Measurements from ENCODE around the gene FRYL.

The FRYL gene

GRCh38 chr4:48791313-48791712 lies 11.2 kb upstream of the FRYL start:
- H3K4me2 ChIP-seq (ENCODE audit: low read depth, low read length, poor library complexity, severe bottlenecking), result no peak overlapping the region
- H3K79me2 ChIP-seq (ENCODE audit: insufficient read depth, low read length), result no peaks in the 10 kb centered on the region
- H3K9me2 ChIP-seq (replicated peaks; ENCODE audit: low read depth, low read length), result no peaks in the 10 kb centered on the region
- no peaks in the 10 kb centered on the region for H3K4me1 ChIP-seq (ENCODE audit: insufficient read depth, low read length, poor library complexity, severe bottlenecking)
- TF ChIP-seq CTCF (conservative IDR thresholded peaks at IDR 0.05; ENCODE audit: low read length) (no peak), EZH2phosphoT487 (IDR thresholded peaks at IDR 0.05; ENCODE audit: borderline replicate concordance) (no peak)
- no peak overlapping the region for H3K4me3 ChIP-seq (ENCODE audit: low read length, poor library complexity, severe bottlenecking)
- no peaks in the 10 kb centered on the region for H3K36me3 ChIP-seq (ENCODE audit: insufficient read depth, low read length)
- no peak overlapping the region for H2AFZ ChIP-seq (ENCODE audit: low read length)
- no peaks in the 10 kb centered on the region for H3K27me3 ChIP-seq (ENCODE audit: insufficient read depth, low read length, poor library complexity, severe bottlenecking)
- H3K9ac ChIP-seq (ENCODE audit: low read depth, low read length, poor library complexity, severe bottlenecking), result no peak overlapping the region
- H3K9me3 ChIP-seq (ENCODE audit: insufficient read depth, low read depth, low read length), result no peaks in the 10 kb centered on the region
- no peaks in the 10 kb centered on the region for H3F3A ChIP-seq (ENCODE audit: low read depth)
- no peaks in the 10 kb centered on the region for H4K20me1 ChIP-seq (ENCODE audit: insufficient read depth, low read length, poor library complexity, severe bottlenecking)

GRCh38 chr4:48790561-48790960 lies 10.5 kb upstream of the FRYL start:
- no peaks in the 10 kb centered on the region for H3K9me2 ChIP-seq (replicated peaks; ENCODE audit: low read depth, low read length)
- no peak overlapping the region for H3K9ac ChIP-seq (ENCODE audit: low read depth, low read length, poor library complexity, severe bottlenecking)
- H3K4me1 ChIP-seq (ENCODE audit: insufficient read depth, low read length, poor library complexity, severe bottlenecking), result no peaks in the 10 kb centered on the region
- H3K4me3 ChIP-seq (ENCODE audit: low read length, poor library complexity, severe bottlenecking), result no peak overlapping the region
- TF ChIP-seq CTCF (conservative IDR thresholded peaks at IDR 0.05; ENCODE audit: low read length) (no peak), EZH2phosphoT487 (IDR thresholded peaks at IDR 0.05; ENCODE audit: borderline replicate concordance) (no peak)
- H3K4me2 ChIP-seq (ENCODE audit: low read depth, low read length, poor library complexity, severe bottlenecking), result no peak overlapping the region
- H3K27me3 ChIP-seq (ENCODE audit: insufficient read depth, low read length, poor library complexity, severe bottlenecking), result no peaks in the 10 kb centered on the region
- no peaks in the 10 kb centered on the region for H3K9me3 ChIP-seq (ENCODE audit: insufficient read depth, low read depth, low read length)
- H3K36me3 ChIP-seq (ENCODE audit: insufficient read depth, low read length), result no peaks in the 10 kb centered on the region
- no peaks in the 10 kb centered on the region for H3F3A ChIP-seq (ENCODE audit: low read depth)
- no peak overlapping the region for H2AFZ ChIP-seq (ENCODE audit: low read length)
- H4K20me1 ChIP-seq (ENCODE audit: insufficient read depth, low read length, poor library complexity, severe bottlenecking), result no peaks in the 10 kb centered on the region
- no peaks in the 10 kb centered on the region for H3K79me2 ChIP-seq (ENCODE audit: insufficient read depth, low read length)

- Histone ChIP-seq H3K9me2 (replicated peaks; ENCODE audit: low read depth, low read length) (no peaks in the 10 kb centered on the region), H3F3A (ENCODE audit: low read depth) (no peaks in the 10 kb centered on the region), H3K4me3 (ENCODE audit: low read length, poor library complexity, severe bottlenecking) (no peak overlapping the region), H2AFZ (ENCODE audit: low read length) (no peak overlapping the region), H3K9me3 (ENCODE audit: insufficient read depth, low read depth, low read length) (no peaks in the 10 kb centered on the region), H3K9ac (ENCODE audit: low read depth, low read length, poor library complexity, severe bottlenecking) (no peak overlapping the region), H3K27me3 (ENCODE audit: insufficient read depth, low read length, poor library complexity, severe bottlenecking) (no peaks in the 10 kb centered on the region), H3K79me2 (ENCODE audit: insufficient read depth, low read length) (no peaks in the 10 kb centered on the region), H3K4me2 (ENCODE audit: low read depth, low read length, poor library complexity, severe bottlenecking) (no peak overlapping the region), H3K36me3 (ENCODE audit: insufficient read depth, low read length) (no peaks in the 10 kb centered on the region), H3K4me1 (ENCODE audit: insufficient read depth, low read length, poor library complexity, severe bottlenecking) (no peaks in the 10 kb centered on the region), H4K20me1 (ENCODE audit: insufficient read depth, low read length, poor library complexity, severe bottlenecking) (no peaks in the 10 kb centered on the region)
- no peak for TF ChIP-seq CTCF (conservative IDR thresholded peaks at IDR 0.05; ENCODE audit: low read length)
- TF ChIP-seq EZH2phosphoT487 (IDR thresholded peaks at IDR 0.05; ENCODE audit: borderline replicate concordance), result no peak
These were observed 7.0 kb upstream of the FRYL start for GRCh38 chr4:48787056-48787455.

Data from Loucy (cell line).